Ishikawa (cell line): ENCODE results near the gene DVL2.

ENCODE experiments used
- CEBPB ChIP-seq: IDR thresholded peaks from 2 replicates; pipeline ENCODE4 v1.6.1; 2012
- CREB1 ChIP-seq: IDR thresholded peaks from 2 replicates; pipeline ENCODE4 v1.6.1; 2012; ENCODE audit warnings: low read depth
- EGR1 ChIP-seq: IDR thresholded peaks from 2 replicates; pipeline ENCODE4 v1.6.1; 2012
- EP300 ChIP-seq: IDR thresholded peaks from 2 replicates; pipeline ENCODE4 v1.6.1; 2012; ENCODE audit warnings: borderline replicate concordance
- FOXM1 ChIP-seq: IDR thresholded peaks from 2 replicates; pipeline ENCODE4 v1.6.1; 2012; ENCODE audit warnings: low read depth, borderline replicate concordance
- NFIC ChIP-seq: IDR thresholded peaks from 2 replicates; pipeline ENCODE4 v1.6.1; 2012
- RAD21 ChIP-seq: IDR thresholded peaks from 2 replicates; pipeline ENCODE4 v1.6.1; 2012; ENCODE audit warnings: low read depth
- TAF1 ChIP-seq: IDR thresholded peaks from 2 replicates; pipeline ENCODE4 v1.6.1; 2012; ENCODE audit warnings: low read depth, mild to moderate bottlenecking
- TCF12 ChIP-seq: IDR thresholded peaks from 2 replicates; pipeline ENCODE4 v1.6.1; 2012; ENCODE audit warnings: low read depth
- TEAD4 ChIP-seq: IDR thresholded peaks from 2 replicates; pipeline ENCODE4 v1.6.1; 2012
- YY1 ChIP-seq: IDR thresholded peaks from 2 replicates; pipeline ENCODE4 v1.6.1; 2012; ENCODE audit warnings: low read depth
- ZBTB7A ChIP-seq: IDR thresholded peaks from 2 replicates; pipeline ENCODE4 v1.6.1; 2012; ENCODE audit warnings: low read depth
- TF ChIP-seq, protein P1 (sequence below): IDR thresholded peaks from 2 replicates; pipeline ENCODE4 v1.6.1; 2012; ENCODE audit warnings: low read depth, mild to moderate bottlenecking
- TF ChIP-seq, protein P2 (sequence below): IDR thresholded peaks from 2 replicates; pipeline ENCODE4 v1.6.1; 2012
- TF ChIP-seq, protein P3 (sequence below): IDR thresholded peaks from 2 replicates; pipeline ENCODE4 v1.6.1; 2012

The DVL2 gene

DNA sequence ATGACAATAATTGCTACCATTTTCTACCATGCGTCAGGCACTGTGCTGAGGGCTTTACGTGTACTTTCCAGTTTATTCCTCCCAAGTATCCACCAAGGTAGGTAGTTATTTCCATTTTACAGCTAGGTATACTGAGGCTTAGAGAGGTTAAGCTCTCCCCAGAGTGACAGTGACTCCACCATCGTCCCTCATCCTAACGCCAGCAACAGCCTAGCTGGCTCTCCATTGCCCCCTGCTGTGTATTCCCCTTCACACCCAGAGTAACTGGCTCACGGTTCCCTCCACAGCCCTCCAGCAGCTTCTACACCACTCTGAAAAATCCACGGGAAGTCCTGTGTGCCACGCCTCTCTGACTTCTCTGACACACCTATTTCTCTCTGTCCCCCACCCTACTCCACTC lies 48.1 kb downstream of the DVL2 start:
- TF ChIP-seq TCF12 (no peak), ZBTB7A (no peak), EP300 (no peak), CEBPB (no peak), RAD21 (no peak), TAF1 (no peak), TEAD4 (no peak), FOXM1 (no peak), YY1 (no peak), NFIC (no peak), EGR1 (no peak), CREB1 (no peak)
- TF ChIP-seq, protein P1, sequence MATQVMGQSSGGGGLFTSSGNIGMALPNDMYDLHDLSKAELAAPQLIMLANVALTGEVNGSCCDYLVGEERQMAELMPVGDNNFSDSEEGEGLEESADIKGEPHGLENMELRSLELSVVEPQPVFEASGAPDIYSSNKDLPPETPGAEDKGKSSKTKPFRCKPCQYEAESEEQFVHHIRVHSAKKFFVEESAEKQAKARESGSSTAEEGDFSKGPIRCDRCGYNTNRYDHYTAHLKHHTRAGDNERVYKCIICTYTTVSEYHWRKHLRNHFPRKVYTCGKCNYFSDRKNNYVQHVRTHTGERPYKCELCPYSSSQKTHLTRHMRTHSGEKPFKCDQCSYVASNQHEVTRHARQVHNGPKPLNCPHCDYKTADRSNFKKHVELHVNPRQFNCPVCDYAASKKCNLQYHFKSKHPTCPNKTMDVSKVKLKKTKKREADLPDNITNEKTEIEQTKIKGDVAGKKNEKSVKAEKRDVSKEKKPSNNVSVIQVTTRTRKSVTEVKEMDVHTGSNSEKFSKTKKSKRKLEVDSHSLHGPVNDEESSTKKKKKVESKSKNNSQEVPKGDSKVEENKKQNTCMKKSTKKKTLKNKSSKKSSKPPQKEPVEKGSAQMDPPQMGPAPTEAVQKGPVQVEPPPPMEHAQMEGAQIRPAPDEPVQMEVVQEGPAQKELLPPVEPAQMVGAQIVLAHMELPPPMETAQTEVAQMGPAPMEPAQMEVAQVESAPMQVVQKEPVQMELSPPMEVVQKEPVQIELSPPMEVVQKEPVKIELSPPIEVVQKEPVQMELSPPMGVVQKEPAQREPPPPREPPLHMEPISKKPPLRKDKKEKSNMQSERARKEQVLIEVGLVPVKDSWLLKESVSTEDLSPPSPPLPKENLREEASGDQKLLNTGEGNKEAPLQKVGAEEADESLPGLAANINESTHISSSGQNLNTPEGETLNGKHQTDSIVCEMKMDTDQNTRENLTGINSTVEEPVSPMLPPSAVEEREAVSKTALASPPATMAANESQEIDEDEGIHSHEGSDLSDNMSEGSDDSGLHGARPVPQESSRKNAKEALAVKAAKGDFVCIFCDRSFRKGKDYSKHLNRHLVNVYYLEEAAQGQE: no peak
- TF ChIP-seq, protein P2, sequence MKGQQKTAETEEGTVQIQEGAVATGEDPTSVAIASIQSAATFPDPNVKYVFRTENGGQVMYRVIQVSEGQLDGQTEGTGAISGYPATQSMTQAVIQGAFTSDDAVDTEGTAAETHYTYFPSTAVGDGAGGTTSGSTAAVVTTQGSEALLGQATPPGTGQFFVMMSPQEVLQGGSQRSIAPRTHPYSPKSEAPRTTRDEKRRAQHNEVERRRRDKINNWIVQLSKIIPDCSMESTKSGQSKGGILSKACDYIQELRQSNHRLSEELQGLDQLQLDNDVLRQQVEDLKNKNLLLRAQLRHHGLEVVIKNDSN: no peak
- TF ChIP-seq, protein P3, sequence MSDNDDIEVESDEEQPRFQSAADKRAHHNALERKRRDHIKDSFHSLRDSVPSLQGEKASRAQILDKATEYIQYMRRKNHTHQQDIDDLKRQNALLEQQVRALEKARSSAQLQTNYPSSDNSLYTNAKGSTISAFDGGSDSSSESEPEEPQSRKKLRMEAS: no peak

DNA sequence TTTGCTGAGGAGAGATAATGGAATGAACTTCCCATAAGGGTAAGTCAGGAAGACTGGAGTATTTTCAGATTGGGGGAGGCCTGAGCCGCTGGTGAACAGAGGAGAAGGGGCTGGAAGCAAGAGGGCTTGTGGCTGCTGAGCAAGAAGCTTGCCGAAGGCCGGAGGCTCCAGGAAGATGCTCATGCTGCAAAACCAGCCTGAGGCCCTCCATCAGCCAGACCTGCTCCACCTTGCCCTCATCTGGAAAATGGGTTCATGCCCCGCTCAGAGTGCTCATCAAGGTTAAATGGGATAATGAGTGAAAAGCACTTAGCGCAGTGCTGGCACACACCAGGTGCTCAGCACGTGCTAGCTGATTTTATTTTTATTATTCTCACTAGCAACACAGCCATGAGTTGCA lies 49.7 kb downstream of the DVL2 start:
- TF ChIP-seq TAF1: no peak
- no peak for TF ChIP-seq TEAD4
- no peak for TF ChIP-seq YY1
- TF ChIP-seq NFIC: no peak
- no peak for TF ChIP-seq EGR1
- TF ChIP-seq EP300: no peak
- TF ChIP-seq TCF12: no peak
- TF ChIP-seq, protein P2: no peak

DNA sequence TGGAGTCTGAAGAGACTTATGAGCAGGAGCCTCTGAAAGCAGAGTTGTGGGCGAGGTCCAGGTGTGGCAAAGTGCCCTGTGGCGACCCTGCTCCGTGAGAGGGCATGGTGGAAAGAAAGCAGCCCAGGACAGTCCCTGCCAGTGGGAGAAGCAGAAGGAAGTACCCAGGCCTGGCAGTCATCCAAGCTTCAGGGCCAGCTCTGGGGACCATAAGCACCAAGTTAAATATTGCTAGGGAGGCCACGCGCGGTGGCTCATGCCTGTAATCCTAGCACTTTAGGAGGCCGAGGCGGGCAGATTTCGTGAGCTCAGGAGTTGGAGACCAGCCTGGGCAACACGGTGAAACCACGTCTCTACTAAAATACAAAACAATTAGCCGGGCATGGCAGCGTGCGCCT lies 50.2 kb downstream of the DVL2 start:
- no peak for TF ChIP-seq TCF12
- TF ChIP-seq ZBTB7A: no peak
- no peak for TF ChIP-seq EGR1
- no peak for TF ChIP-seq NFIC
- TF ChIP-seq FOXM1: no peak
- TF ChIP-seq, protein P3: no peak
- TF ChIP-seq CREB1: no peak

DNA sequence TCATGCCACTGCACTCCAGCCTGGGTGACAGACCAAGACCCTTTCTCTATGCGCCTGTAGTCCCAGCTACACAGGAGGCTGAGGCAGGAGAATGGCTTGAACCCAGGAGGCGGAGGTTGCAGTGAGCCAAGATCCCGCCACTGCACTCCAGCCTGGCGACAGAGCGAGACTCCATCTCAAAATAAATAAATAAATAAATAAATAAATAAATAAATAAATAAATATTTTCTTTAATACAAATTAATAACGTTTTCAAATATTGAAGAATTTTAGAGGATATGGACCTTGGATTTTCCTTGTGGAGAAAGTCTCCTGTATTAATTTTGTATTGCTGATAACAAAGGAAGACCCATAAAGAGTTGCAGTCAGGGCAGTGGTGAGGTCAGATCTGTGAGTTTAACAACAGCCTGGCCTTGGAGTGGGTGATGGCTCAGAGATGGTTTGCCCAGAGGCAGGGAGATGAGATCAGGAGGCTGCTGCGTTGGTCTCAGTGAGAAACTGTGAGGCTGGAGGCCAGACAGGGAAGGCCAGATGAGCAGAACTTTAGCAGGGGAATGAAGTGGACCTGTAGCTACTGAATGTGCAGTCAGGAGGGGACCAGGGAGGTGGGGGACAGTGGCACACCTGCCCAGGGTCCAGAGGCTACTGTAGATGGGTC lies 50.8 kb downstream of the DVL2 start:
- TF ChIP-seq, protein P3: no peak
- TF ChIP-seq TEAD4: no peak
- no peak for TF ChIP-seq CREB1
- no peak for TF ChIP-seq CEBPB
- TF ChIP-seq ZBTB7A: no peak
- no peak for TF ChIP-seq FOXM1
- TF ChIP-seq TAF1: no peak
- TF ChIP-seq NFIC: no peak
- no peak for TF ChIP-seq EGR1
- TF ChIP-seq YY1: no peak
- no peak for TF ChIP-seq EP300
- TF ChIP-seq, protein P1: no peak
- TF ChIP-seq TCF12: no peak
- TF ChIP-seq, protein P2: no peak

DNA sequence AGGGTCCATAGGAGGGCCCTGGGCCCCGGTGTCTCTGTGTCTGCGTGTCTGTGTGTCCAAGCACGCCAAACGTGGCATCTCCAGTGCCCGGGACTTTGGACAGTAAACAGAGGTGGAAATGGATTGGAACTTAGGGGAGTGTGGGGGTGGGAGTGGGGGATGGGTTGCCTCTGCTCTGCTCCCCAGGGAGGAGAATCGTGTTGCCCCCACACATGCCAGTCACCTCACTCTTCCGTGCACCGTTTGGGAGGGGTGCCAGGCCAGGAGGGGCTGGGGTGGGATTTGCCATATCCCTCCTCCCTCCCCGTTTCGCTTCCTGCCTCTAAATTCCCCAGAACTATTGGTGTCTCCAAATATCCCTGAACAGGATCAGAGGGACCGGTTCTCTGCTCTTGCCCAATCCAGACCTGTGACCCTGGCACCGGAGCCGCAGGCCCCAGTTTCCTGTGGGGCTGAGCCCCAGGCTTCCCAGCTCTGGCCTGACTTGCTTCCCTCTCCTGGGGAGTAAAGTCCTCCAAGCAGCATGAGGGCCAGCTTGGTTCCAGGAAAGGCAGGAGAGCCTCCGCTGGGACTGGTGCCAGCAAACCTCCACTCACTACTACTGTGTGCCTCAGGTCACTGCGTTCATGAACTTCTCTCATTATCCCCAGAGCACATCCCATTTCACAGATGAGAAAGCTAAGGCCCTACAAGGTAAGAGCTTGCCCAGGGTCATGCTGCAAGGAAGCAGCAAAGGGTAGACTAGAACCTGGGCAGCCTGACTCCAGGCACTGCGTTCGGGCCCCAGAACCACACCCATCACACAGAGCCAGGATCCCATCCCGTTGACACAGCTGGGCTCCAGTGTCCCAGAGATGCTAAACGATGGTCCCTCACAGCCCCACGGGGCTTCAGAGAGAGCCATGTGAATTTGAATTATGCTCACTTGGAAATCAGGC lies 54.7 kb downstream of the DVL2 start, which contains the start of gene ASGR1:
TSS of gene ASGR1 (minus strand) at position 54 of the 938 bp plus-strand sequence. CDS start 807 bp downstream, outside the sequence.
- TF ChIP-seq CREB1 (no peak), FOXM1 (no peak), YY1 (no peak), ZBTB7A (no peak)
